Sciatic nerve (tissue), 2 donors: ENCODE measurements around the gene ABCC6. TPM values are rescaled to one million over a fixed set of nuclear protein-coding genes. Genes with fewer than 3 reads are reported as not detected.
"Not testable (repeated sequence)": the region's sequence is repeated elsewhere in the genome, so short reads cannot be mapped to it uniquely, and the experiment has no call there.

Source experiments
- ATAC-seq: fragments of 200-7000 bp; cut with Tn5 transposase; one replicate; pipeline ENCODE4 v1.9.1; 2020; ENCODE audit warnings: mild to moderate bottlenecking, moderate library complexity
- DNase-seq: peaks from one replicate; pipeline ENCODE4 v3.0.0-alpha.2; 2020; ENCODE audit warnings: low spot score
- intact Hi-C: fragments of 100-400 bp; cut with DNase I; formaldehyde crosslinking; loops from one replicate; pipeline ENCODE4 v1.14.2; 2022
- total RNA-seq: library from RNA; stranded (reverse); fragmentation: NEBNext Ultra II Directional; extraction: Animal tissue kit (Norgen Biotek cat#: 25700); gene quantifications from one replicate; pipeline ENCODE4 v1.2.1, GENCODE V29; 2021
- donor health status: DM: no; HTN: no; CAD: no.
- donor health status: DM: no; HTN: no; CAD: no.

The ABCC6 gene
- total RNA-seq, 1 donor from 2014 or later = 5.1 TPM

- intact Hi-C loops = no loop called here
- ATAC-seq (no peak), DNase-seq (no peak)
Observed at GRCh38 chr16:16108759-16109158, 114.5 kb downstream of the ABCC6 start.

GRCh38 chr16:16107839-16108238 lies 115.5 kb downstream of the ABCC6 start:
- no peak for ATAC-seq
- intact Hi-C loops = no loop called here
- no peak for DNase-seq

- ATAC-seq = no peak
- no peak for DNase-seq
- intact Hi-C loops = no loop called here
Observed at GRCh38 chr16:16106466-16106865, 116.8 kb downstream of the ABCC6 start.

- DNase-seq = no peak
- intact Hi-C loops = no loop called here
- ATAC-seq = no peak
Observed at GRCh38 chr16:16105646-16106045, 117.6 kb downstream of the ABCC6 start.

GRCh38 chr16:16104804-16105141 lies 118.5 kb downstream of the ABCC6 start:
- ATAC-seq, intact Hi-C loops, DNase-seq: not testable (repeated sequence)

GRCh38 chr16:16104132-16104803 lies 119.0 kb downstream of the ABCC6 start:
- intact Hi-C loops, DNase-seq: not testable (repeated sequence)

GRCh38 chr16:16102738-16103137 lies 120.6 kb downstream of the ABCC6 start:
- no peak for DNase-seq
- ATAC-seq = no peak
- intact Hi-C loops = no loop called here

More at GRCh38 chr16:16104132-16104803, 119.0 kb downstream of the ABCC6 start:
- not testable (repeated sequence) for ATAC-seq

- ATAC-seq (no peak), DNase-seq (no peak)
- intact Hi-C loops = no loop called here
Observed at GRCh38 chr16:16101585-16101984, 121.7 kb downstream of the ABCC6 start.

GRCh38 chr16:16100631-16101030 lies 122.7 kb downstream of the ABCC6 start:
- ATAC-seq (no peak), DNase-seq (no peak)
- intact Hi-C loops = no loop called here

GRCh38 chr16:16099320-16099719 lies 124.0 kb downstream of the ABCC6 start:
- intact Hi-C loops = no loop called here
- DNase-seq (no peak), ATAC-seq (no peak)

Other genes with a start within 250 kb of the ABCC6 start
- 46.9 TPM for gene NOMO3, start 9.0 kb upstream of the ABCC6 start, total RNA-seq
- 17.6 TPM for gene NPIPA7, start 155.6 kb upstream of the ABCC6 start, total RNA-seq